Measurements from ENCODE around the gene POU5F1.

- TF ChIP-seq POLR2A (IDR thresholded peaks at IDR 0.05) (no peak), CTCF (IDR thresholded peaks at IDR 0.05) (no peak)
These were observed 20.0 kb upstream of the POU5F1 start for GRCh38 chr6:31190488-31190887.

Data from esophagus squamous epithelium (tissue), 4 donors.